HG03378 (cell line): ENCODE results near the gene CACNA2D3.

ENCODE experiments used
- ATAC-seq: cut with Tn5 transposase; IDR thresholded peaks from one replicate; pipeline ENCODE4 v1.9.1; 2021; ENCODE audit warnings: mild to moderate bottlenecking, moderate library complexity; ENCODE audit not compliant: unreplicated experiment

Gene CACNA2D3

GRCh38 chr3:54858093-54858785 is 735.9 kb downstream of the CACNA2D3 start:
- no peak for ATAC-seq

- ATAC-seq = no peak
Observed at GRCh38 chr3:54859184-54859583, 736.8 kb downstream of the CACNA2D3 start.

- no peak for ATAC-seq
Observed at GRCh38 chr3:54861248-54862067, 739.1 kb downstream of the CACNA2D3 start.

DNA sequence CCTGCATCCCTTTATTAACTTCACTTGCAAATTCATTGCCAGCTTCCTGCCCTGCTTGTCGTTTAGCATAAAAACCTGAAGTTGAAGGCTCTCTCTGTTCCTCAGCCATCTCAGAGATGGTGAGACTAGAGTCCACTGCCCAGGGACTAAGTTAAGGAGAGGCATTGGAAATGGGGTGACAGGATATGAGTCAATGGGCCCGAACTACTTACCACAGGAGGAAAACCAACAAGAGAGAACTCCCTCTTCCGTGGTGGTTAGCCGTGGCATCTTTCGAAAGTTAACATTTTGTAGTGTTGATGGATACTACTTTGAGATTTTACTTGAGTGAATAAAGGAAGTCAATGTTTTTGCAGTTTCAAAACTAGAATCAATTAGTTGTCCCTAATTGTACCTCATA is 740.2 kb downstream of the CACNA2D3 start:
- ATAC-seq = no peak

GRCh38 chr3:54863366-54863765 is 741.0 kb downstream of the CACNA2D3 start:
- ATAC-seq = no peak

DNA sequence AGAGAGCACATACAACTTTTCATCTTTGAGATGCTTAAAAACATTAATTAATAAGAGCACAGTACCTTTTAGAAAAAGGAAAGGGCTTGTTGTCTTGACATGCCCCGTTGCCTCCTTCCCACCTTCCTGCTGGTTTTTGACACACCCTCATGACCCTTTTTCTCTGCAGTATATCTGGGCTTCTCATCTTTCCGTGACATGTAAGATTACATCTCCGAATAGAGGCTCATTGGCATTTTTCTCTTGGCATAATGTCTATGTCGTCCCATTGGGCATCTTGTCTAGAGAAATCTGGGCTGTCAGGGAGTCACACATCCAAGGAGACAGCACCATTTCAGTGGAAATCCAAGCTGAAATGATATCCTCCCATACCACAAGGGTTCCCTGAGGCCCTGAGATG is 741.4 kb downstream of the CACNA2D3 start:
- no peak for ATAC-seq

GRCh38 chr3:54865316-54865715 is 743.0 kb downstream of the CACNA2D3 start:
- no peak for ATAC-seq

- ATAC-seq = no peak
Observed at GRCh38 chr3:54866251-54866650, 743.9 kb downstream of the CACNA2D3 start.

- no peak for ATAC-seq
Observed at GRCh38 chr3:54870423-54870822, 748.1 kb downstream of the CACNA2D3 start.

GRCh38 chr3:54871867-54872266 is 749.5 kb downstream of the CACNA2D3 start:
- no peak for ATAC-seq

DNA sequence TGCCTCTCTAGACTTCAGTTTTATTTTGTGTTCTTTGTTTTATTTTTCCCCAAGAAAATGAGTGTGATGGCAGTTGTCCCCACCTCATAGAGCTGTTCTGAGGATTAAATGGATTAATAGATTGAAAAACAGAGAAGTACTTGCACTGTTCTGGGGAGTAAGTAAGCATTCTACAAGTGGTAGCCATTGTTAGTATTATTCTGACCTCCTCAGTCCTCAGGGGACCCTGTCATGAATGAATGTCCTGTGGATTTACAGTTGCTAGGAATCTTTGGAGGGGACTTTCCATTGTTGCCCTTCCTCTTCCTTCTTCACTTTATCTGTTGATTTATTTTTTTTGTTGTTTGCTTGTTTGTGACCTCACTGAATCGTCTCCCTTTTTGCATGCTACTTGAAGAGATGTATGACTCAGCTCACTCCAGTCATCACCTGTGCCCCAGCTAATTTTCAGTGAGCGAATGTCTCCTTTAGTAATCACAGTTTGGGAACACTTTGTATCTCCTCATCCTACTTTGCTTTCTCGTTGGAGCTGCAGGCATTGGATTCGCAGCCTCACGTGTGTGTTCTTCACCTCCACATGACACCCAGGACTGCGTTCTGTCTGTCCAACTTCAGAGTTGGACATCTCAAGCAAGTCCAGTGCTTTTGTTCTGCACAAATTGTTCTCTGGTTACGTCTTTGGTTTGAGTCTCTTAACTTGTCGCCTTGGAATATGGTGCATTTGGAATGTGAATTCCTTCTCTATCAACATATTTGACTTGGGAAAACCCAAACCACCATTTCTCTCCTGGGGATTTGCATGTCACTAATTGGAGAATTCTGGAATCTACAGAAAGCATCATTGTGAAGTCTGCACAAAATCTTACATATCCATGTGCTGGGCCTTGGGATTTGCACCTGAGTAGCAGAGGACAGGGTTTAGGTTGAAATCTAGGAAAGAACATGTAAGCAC is 751.0 kb downstream of the CACNA2D3 start:
- no peak for ATAC-seq

DNA sequence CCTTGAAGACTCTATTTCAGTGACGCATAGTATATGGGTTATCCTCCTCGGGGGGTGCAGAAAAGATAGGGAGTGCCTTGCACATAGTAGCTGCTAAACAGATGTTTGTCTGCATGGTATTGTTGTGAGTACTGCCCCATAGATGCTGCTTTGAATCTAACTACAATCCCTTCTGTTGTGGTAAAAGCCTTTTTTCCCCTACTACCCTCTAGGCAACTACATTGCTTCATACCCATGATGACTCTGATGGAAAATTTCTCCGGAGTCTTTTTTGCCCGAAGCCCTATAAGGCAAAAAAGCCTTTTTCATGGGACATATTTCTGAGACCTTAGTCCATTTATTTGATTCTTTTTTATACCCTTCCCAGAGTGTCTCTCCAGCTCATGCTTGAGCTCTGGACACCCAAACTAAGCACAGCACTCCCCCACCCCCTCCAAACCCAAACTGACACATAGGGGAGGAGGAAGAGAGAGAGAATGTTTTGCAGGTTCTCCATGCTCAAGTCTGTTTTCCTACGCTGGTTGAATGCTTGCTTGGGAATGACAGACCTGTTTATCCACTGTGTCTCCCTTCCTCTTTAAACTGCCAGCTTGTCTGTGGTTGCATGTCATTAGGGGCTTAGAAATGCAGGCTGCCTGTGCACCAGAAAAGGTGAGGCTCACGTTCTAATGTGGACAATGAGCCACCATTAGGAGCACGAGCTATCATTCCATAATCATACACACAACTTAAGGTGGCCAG is 752.6 kb downstream of the CACNA2D3 start:
- ATAC-seq = no peak

DNA sequence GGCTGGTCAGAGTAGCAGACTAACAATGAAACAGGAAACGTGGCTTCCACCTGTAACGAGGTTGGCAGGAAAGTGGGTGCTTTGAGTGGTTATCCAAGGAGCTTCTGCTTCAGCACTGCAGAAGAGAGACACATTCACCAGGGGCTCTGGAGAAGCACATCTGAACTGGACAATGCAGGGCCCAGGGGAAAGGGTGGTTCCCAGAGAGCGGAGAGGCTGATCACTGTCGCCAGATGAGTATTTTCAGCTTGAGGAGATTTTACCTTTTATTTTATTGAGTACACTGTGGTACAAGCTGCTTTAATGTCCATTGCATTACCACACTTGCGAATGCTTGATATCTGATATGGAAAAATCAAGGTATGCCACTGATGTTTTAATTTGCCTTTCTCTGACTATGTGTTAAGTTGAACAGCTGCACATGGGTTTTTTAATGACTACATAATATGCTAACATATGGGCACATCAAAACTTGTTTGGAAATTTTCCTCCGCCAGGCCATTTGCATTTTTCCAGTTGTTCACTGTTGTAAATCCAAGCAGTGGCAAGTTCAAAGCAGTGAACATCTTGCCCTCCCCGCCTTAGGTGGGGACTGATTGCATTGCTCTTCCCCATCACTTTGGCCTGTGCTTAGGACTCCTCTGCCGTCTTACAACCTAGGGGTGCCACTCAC is 753.4 kb downstream of the CACNA2D3 start:
- ATAC-seq = no peak

DNA sequence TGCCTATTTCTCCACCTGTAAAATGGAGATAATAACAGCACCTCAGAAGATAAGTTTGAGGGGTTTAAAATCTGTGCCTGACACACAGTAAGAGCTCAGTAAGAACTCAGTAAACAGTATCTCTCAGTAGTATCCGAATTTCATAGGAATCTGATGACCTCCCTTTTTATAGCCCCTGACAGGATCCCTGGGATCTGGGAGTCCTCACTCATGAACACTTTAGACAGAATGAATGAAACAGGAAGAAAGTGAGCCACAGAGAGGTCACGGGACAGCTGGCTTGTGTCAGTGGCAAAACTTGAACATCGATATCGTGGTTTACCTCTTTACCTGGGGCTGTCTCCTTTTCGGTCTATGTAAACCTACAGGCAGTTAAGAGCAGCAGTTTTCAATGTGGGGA is 754.3 kb downstream of the CACNA2D3 start:
- no peak for ATAC-seq

GRCh38 chr3:54877730-54878129 is 755.4 kb downstream of the CACNA2D3 start:
- no peak for ATAC-seq

DNA sequence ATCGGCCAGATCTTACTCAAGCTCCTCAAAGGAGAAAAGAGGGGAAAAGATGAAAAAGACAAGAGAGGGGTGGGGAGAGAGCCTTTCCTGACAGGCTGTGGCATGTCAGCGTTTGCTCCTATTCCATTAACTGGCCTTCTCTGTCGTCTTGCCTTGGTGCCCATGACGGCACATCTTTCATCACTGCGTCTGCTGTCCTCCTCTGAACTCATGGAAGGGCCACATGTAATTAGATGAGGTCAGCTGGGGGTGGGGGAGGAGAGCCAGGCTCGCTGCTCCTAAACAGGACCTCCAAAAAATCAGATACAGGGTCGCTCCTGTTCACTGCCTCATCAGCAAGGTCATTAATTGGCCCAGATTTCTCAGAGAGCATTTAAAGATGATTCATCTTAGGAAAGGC is 755.8 kb downstream of the CACNA2D3 start:
- no peak for ATAC-seq

DNA sequence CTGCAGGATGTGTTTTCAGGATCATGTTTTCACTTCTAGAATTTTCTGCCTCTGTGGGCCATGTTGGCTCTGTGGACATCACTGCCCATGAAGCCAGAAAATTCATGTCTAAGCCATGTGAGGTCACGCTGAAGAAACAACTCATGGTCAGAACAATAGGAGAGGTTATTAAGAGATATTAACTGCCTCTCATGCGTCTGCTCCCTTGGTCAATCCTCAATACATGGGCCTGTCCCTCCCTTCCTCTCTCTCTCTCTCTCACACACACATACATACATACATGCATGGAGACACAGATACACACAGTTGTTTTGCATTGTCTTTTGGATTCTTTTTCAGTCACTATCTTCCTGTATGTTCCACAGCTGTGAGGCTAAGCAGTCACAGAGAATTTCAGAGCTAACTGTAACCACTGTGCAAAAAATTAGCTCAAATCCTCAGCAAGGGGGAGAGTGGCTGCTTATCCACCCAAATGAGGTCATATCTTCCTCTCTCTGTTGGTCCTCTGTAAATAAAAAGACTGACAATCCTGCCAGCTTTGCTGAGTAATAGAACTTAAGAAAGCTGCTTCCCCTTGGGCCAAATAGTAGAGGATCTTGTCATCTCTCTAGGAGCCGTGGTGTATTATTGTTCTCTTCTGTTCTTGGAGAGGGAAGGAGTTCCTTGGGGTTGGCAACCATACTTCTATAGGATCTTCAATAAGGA is 759.9 kb downstream of the CACNA2D3 start:
- no peak for ATAC-seq

- no peak for ATAC-seq
Observed at GRCh38 chr3:54888162-54888561, 765.8 kb downstream of the CACNA2D3 start.

GRCh38 chr3:54888873-54889272 is 766.5 kb downstream of the CACNA2D3 start:
- no peak for ATAC-seq
